Left renal cortex interstitium (tissue), 4 donors: ENCODE measurements around the gene ESPL1. TPM values are rescaled to one million over a fixed set of nuclear protein-coding genes. Genes with fewer than 3 reads are reported as not detected.
"Not testable (repeated sequence)": the region's sequence is repeated elsewhere in the genome, so short reads cannot be mapped to it uniquely, and the experiment has no call there.

ENCODE experiments used
- DNase-seq, 4 donors: peaks; one replicate each; pipeline ENCODE4 v3.0.0-alpha.2; 2013; ENCODE audit warnings: low read depth in 4 of 4, low spot score in 2 of 4, missing footprints in 1 of 4
- polyA plus RNA-seq, 4 donors: library from polyadenylated mRNA; unstranded; fragments of 120-200 nt; gene quantifications; one replicate each; pipeline ENCODE4 v1.2.1, GENCODE V29; 2013; ENCODE audit not compliant: insufficient read length in 4 of 4

The ESPL1 gene
- polyA plus RNA-seq, 4 donors, result 8.7 to 18.1 (median 11.4) TPM

DNA sequence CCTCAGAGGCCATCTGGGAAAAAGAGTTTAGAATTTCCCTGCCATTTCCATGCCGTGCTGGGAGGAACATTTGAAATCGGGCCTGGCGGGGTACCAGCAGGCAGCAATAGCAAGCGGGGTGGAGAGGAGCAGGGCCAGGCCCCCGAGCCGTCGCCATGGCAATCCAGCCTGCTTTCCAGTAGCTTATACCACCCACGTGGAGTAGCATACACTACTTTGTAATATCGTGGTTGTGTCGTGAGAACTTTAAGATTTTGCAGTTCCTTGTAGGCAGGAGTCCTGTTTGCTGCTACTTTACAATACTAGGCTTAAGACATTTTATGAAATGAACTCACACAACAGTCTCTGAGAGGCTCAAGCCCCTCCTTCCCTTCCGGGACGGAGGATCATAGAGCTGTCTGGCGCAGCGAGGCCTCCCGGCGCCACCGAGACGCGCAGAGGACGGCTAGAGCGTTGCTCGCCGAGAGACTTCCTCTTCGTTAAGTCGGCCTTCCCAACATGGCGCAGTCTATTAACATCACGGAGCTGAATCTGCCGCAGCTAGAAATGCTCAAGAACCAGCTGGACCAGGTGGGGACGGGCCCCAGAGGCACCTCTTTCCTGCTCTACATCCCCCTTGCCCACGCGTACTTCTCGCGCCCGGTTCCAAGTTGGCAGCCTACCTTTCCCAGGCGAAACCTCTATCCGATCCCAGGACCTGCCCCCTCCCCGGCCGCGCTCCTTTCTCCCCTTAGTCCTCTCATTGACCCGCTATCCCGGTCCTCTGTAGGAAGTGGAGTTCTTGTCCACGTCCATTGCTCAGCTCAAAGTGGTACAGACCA lies 27.2 kb downstream of the ESPL1 start, which contains the start of gene PFDN5:
PFDN5 (plus strand) TSS at position 473 of the 821 bp plus-strand sequence; CDS start at position 499, 26 bp downstream.
- DNase-seq, result peak; percentile 73 to 82 (median 77)

DNA sequence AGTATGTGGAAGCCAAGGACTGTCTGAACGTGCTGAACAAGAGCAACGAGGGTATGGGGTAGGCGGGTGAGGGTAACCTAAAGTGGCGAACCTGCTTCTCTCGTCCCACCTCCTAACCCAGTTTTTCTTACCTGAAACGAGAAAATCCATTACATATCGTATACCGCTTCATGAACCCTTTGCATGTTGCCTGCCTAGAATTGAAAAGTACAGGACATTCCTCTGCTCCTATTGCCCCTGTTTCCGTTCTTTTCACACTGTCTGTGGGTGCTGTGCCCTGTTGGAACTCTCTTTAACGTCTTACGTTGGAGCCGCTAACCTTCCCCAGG lies 27.8 kb downstream of the ESPL1 start:
- no peak for DNase-seq

DNA sequence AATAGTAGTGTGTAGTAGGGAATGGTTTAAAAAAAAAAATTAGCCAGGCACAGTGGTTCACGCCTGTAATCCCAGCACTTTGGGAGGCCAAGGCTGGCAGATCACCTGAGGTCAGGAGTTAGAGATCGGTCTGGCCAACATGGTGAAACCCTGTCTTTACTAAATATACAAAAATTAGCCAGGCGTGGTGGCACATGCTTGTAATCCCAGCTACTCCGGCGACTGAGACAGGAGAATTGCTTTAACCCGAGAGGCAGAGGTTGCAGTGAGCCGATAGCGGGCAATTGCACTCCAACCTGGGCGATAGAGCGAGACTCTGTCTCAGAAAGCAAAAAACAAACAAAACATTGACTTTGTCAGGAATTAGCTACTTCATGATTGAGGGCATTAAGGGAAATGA lies 29.0 kb downstream of the ESPL1 start:
- DNase-seq, result not testable (repeated sequence)

GRCh38 chr12:53298164-53298563 lies 30.1 kb downstream of the ESPL1 start:
- no peak for DNase-seq

DNA sequence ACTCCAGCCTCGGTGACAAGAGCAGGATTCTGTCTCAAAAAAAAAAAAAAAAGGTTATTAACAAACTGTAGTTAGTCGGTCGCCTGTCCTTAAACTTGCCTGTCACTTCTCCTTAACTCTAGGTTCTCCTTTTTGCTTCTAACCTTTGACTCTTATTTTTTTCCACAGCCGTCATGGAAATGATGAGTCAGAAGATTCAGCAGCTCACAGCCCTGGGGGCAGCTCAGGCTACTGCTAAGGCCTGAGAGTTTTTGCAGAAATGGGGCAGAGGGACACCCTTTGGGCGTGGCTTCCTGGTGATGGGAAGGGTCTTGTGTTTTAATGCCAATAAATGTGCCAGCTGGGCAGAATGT lies 31.0 kb downstream of the ESPL1 start:
- no peak for DNase-seq

DNA sequence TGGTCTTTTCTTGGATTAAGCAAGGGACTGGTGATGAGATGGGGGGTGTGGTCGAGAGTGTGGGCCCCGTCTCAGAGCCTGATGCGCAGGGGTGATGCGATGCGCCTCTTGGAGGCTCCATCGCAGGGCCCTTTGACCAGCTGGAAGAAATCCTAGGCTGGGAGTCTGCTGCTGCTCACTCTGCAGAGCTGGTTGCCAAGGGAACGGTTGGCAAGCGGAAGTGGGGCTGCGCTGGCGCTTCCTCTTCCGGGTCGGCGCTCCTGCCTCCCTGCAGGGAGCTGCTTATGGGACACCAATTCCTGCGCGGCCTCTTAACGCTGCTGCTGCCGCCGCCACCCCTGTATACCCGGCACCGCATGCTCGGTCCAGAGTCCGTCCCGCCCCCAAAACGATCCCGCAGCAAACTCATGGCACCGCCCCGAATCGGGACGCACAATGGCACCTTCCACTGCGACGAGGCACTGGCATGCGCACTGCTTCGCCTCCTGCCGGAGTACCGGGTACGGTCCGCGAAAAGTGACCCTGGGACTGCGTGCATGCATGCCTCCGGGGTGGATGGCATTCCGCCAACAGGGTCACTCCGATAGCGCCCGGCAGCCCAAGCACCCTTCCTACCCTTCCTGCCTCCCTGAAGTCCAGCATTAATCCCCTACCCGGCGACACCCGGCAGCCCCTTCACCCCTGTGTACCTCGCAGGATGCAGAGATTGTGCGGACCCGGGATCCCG lies 31.5 kb downstream of the ESPL1 start, which contains the start of gene MYG1:
MYG1 (plus strand) TSS at position 242 of the 727 bp plus-strand sequence; CDS start at position 285, 43 bp downstream.
- DNase-seq, result peak in 2 of 4 donors; percentile 85 to 88

- no peak for DNase-seq
Measured at GRCh38 chr12:53300187-53300586, 32.1 kb downstream of the ESPL1 start.

GRCh38 chr12:53302903-53303302 lies 34.8 kb downstream of the ESPL1 start:
- no peak for DNase-seq

GRCh38 chr12:53306826-53307225 lies 38.7 kb downstream of the ESPL1 start:
- no peak for DNase-seq

GRCh38 chr12:53308276-53308675 lies 40.2 kb downstream of the ESPL1 start:
- DNase-seq, result no peak

DNA sequence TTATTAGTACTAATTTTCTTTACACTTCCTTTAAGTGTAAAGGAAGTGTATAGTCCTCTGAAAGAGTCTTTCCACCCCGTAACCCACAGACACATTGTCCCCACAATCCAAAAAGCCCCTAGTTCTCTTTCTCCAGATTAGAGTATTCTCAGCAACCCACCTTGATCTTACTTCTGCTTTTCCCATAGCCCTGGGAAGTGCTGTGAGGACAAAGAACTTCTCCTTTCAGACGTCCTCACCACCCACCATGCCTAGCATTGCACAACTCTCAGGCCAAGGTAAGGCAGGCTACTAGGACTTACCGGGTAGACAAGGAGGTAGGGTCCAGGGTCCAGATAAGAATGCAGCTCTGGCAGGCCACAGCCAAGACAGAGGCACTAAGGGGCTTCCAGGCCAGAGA lies 45.9 kb downstream of the ESPL1 start:
- no peak for DNase-seq

DNA sequence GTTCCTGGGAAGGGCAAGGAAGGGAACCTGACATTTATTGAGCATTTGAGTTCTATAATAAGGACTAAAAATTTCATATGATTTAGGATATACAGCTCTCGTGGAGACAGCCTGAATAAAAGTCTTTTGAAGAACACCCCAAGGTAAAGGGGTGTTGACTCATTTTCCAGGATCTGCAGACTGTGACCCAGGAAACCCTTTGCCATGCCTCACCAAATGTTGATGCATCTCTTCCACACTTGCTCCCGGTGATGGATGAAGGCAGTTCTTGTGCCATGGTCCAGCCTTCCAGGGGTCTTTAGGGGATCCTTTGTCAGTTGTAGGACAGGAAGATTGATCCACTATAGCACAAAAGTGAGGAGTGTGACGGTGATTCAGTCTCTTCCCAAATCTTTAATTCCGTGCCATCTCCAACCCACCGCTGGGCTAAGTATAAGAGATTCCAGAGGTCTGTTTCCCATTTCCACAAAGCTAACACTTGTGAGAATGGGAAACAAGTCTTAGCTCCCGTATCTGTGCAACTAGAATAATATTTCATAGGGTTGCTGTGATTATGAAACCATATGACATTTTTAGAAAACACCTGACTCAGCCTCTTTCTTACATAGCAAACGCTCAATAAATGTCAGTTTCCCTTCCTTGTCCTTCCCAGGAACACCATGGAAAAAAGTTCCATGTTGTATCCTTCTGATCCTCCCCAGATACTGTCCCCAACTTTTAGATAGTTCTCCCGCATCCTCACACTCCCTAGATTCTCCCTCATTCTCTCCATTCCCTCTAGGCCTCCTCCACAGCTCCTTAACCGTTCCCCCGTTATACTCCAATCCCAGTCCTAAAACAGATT lies 52.5 kb downstream of the ESPL1 start:
- no peak for DNase-seq

GRCh38 chr12:53324113-53324778 lies 56.1 kb downstream of the ESPL1 start:
- DNase-seq, result peak in 1 of 4 donors; percentile 27

DNA sequence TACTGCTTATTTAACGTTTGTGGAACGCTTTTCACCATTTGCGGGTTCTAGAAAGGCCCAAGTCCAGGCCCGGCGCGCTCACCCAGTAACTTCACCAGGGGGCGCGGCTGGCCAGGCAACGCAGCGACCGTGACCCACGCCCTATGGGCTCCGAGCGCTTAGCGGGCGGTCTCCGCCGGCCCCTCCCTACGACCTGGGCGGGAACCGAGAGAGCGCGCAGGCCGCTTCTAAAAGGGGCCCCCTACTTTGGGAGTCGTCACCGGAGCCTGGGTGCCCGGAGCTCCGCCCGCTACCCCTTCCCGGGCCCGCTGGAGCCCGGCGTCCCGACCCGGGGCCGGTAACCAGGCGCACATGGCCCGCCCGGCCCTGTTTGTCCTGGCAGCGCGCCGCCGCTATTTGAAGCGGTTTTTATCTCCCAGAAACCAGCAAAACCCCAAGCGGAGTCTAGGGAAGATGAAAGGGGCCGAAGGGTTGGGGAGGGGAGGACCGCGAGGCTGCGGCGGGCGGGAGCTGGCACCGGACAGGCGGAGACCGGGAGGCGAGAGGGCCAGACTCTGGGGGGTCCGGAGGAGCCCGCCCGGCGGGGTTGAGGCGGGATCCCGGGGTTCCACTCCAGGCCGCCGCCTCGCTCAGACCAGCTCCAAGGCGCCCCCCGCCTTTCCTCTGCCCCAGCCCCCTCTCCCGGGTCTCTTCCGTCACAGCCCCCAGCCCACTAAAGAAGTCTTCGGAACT lies 56.8 kb downstream of the ESPL1 start:
- peak; percentile 58 to 85 (median 80) for DNase-seq

DNA sequence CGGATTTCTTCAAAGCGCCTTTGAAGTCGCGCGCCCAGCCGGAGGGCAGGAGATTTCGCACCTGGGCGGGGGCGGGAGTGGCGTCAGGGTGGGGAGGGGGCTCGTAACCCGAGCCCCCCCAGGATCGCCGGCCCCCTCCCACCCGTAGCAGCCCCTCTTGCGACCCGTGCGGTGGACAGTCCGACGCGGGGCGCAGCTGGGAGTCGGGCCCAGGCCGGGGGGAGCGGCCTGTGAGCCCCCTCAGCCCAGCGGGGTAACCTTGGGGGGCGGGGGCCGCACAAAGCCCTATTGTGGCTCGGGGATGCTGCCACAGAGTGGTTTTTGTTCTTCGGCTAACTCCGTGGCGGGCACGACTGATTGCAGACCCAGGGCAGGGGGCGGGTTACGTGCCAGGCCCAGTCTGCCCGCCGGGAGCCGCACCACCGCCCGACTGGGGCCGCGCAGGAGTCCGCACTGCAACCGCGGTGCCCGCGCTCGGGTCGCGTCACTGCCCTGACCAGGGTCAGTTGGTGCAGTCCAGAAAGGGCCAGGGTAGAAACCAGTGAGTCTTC lies 57.5 kb downstream of the ESPL1 start:
- DNase-seq, result peak in 1 of 4 donors; percentile 36

DNA sequence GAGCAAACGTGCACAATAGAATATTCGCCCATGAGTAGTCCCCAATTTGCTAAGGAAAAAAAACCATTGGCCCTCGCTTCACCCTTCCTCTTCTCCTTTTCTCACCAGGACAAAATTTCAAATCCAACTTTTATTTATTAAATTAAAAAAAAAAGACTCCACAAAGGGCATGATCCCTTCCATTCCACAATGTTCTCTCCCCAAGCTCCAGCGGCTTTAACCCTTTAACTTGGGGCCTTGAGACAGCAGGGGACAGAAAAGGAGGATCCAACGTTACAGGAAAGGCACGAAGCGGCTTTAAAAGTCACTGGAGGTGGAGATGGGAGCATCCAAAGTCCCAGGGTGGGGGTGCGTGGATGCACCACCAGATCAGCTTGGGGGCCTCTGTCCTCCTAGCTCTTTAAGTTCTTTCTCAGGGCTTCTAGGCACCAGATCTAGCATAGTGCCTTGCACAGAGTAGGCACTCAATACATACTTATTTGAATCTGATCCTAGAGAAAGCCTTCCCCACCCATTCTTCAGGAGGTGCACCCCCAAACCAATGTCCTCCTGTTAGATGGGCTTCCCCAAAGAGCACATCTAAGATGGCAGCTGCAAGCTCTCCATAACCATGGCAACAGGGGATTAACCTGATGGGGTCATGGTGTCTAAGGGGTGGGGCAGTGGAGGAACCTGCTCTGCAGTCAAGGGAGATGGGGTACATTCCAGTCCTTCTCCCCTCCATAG lies 58.5 kb downstream of the ESPL1 start:
- DNase-seq, result no peak

DNA sequence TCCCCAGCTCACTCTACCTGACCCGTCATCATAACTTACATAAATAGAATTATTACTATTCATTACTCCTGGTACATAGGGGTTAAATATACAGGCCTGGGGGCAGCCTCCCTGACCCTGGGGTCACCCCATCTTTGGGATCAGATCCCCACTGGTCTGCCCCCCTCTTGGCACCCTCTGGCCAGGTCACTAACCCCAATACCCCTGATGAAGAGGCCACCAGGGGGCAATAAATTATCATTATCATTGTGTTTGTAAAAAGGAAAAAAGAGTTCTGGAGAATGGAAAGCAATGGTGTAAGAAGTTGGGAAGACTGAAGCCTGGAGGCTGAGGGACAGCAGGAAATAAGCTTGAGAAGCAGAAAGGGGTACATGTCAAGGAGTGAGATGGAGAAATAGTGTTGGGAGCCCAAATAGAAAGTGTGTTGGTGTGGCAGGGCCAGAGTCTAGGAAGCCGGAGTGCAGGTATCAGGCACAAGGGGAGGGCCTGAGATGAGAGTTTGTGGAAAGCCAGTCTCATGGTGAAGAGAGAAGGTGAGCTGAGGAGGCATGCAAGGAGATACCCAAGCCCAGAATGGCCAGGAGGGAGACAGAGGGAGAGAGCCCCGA lies 59.4 kb downstream of the ESPL1 start:
- DNase-seq, result no peak

GRCh38 chr12:53328043-53328435 lies 59.9 kb downstream of the ESPL1 start:
- no peak for DNase-seq
